Glutamatergic neuron (in vitro differentiated cells): ENCODE results near the gene MTM1. TPM values are rescaled to one million over a fixed set of nuclear protein-coding genes. Genes with fewer than 3 reads are reported as not detected.

Source experiments
- DNase-seq: peaks from one replicate; pipeline ENCODE4 v3.0.0; 2022
- H3K27ac Mint-ChIP-seq: one replicate; pipeline ENCODE4 v1.8.0; 2020; ENCODE audit warnings: mild to moderate bottlenecking, mixed read lengths, inconsistent platforms; ENCODE audit not compliant: unreplicated experiment
- H3K27me3 Mint-ChIP-seq: one replicate; pipeline ENCODE4 v1.8.0; 2020; ENCODE audit warnings: mild to moderate bottlenecking, moderate library complexity, mixed read lengths, inconsistent platforms; ENCODE audit not compliant: unreplicated experiment
- H3K36me3 Mint-ChIP-seq: one replicate; pipeline ENCODE4 v1.8.0; 2020; ENCODE audit warnings: mild to moderate bottlenecking, mixed read lengths, inconsistent platforms; ENCODE audit not compliant: unreplicated experiment
- H3K4me1 Mint-ChIP-seq: one replicate; pipeline ENCODE4 v1.8.0; 2020; ENCODE audit warnings: mild to moderate bottlenecking, low read depth, mixed read lengths, inconsistent platforms; ENCODE audit not compliant: unreplicated experiment
- H3K4me3 Mint-ChIP-seq: one replicate; pipeline ENCODE4 v1.8.0; 2020; ENCODE audit warnings: mild to moderate bottlenecking, mixed read lengths, inconsistent platforms; ENCODE audit not compliant: unreplicated experiment
- H3K9me3 Mint-ChIP-seq: one replicate; pipeline ENCODE4 v1.8.0; 2020; ENCODE audit warnings: mild to moderate bottlenecking, moderate library complexity, mixed read lengths, inconsistent platforms; ENCODE audit not compliant: unreplicated experiment
- CTCF ChIP-seq: fragments of 200-600 bp; sonication (generic); IDR thresholded peaks from one replicate; pipeline ENCODE4 v1.5.0; 2021; ENCODE audit not compliant: partially characterized antibody, unreplicated experiment
- total RNA-seq: library from RNA; stranded (reverse); fragmentation: NEBNext Ultra II Directional; extraction: Animal tissue kit (Norgen Biotek cat#: 25700); gene quantifications from one replicate; pipeline ENCODE4 v1.2.1, GENCODE V29; 2021; ENCODE audit not compliant: unreplicated experiment

Gene MTM1
- total RNA-seq, 1 donor from 2014 or later: 7.4 TPM

- Mint-ChIP-seq H3K27ac (no peak overlapping the region), H3K27me3 (no peaks in the 10 kb centered on the region), H3K36me3 (no peaks in the 10 kb centered on the region), H3K4me3 (no peak overlapping the region), H3K9me3 (peaks cover 3% of the 10 kb centered on the region), H3K4me1 (no peaks in the 10 kb centered on the region)
- no peak for TF ChIP-seq CTCF
- no peak for DNase-seq
Observed at GRCh38 chrX:150548684-150549083, 19.7 kb upstream of the MTM1 start.

GRCh38 chrX:150551963-150552362 is 16.5 kb upstream of the MTM1 start:
- Mint-ChIP-seq H3K27me3 (no peaks in the 10 kb centered on the region), H3K4me1 (no peaks in the 10 kb centered on the region), H3K9me3 (no peaks in the 10 kb centered on the region), H3K4me3 (no peak overlapping the region), H3K36me3 (no peaks in the 10 kb centered on the region), H3K27ac (no peak overlapping the region)
- TF ChIP-seq CTCF: no peak
- no peak for DNase-seq

- H3K4me3 Mint-ChIP-seq: no peak overlapping the region
- no peaks in the 10 kb centered on the region for H3K4me1 Mint-ChIP-seq
- H3K27ac Mint-ChIP-seq: no peak overlapping the region
- no peaks in the 10 kb centered on the region for H3K36me3 Mint-ChIP-seq
- no peak for DNase-seq
- no peaks in the 10 kb centered on the region for H3K9me3 Mint-ChIP-seq
- TF ChIP-seq CTCF: no peak
- peaks cover 3% of the 10 kb centered on the region for H3K27me3 Mint-ChIP-seq
Observed at GRCh38 chrX:150558424-150558823, 10.0 kb upstream of the MTM1 start.

GRCh38 chrX:150564838-150565237 is 3.6 kb upstream of the MTM1 start:
- Mint-ChIP-seq H3K4me1 (peaks cover 1% of the 10 kb centered on the region), H3K4me3 (no peak overlapping the region), H3K36me3 (no peaks in the 10 kb centered on the region), H3K27me3 (peaks cover 3% of the 10 kb centered on the region), H3K9me3 (no peaks in the 10 kb centered on the region), H3K27ac (no peak overlapping the region)
- DNase-seq: no peak
- no peak for TF ChIP-seq CTCF

GRCh38 chrX:150565551-150565950 is 2.9 kb upstream of the MTM1 start:
- Mint-ChIP-seq H3K36me3 (no peaks in the 10 kb centered on the region), H3K4me3 (no peak overlapping the region), H3K9me3 (no peaks in the 10 kb centered on the region), H3K4me1 (peaks cover 1% of the 10 kb centered on the region), H3K27ac (no peak overlapping the region), H3K27me3 (peaks cover 3% of the 10 kb centered on the region)
- DNase-seq: no peak
- TF ChIP-seq CTCF: no peak
